ENCODE measurements around the gene SLC25A29. TPM values are rescaled to one million over a fixed set of nuclear protein-coding genes. Genes with fewer than 3 reads are reported as not detected.

SLC25A29 gene
- total and polyA plus RNA-seq, 2 of the 8 experiments (the other 6 are each of a cell fraction or from before 2014, with no cell fraction given): 135 to 177 TPM

DNA sequence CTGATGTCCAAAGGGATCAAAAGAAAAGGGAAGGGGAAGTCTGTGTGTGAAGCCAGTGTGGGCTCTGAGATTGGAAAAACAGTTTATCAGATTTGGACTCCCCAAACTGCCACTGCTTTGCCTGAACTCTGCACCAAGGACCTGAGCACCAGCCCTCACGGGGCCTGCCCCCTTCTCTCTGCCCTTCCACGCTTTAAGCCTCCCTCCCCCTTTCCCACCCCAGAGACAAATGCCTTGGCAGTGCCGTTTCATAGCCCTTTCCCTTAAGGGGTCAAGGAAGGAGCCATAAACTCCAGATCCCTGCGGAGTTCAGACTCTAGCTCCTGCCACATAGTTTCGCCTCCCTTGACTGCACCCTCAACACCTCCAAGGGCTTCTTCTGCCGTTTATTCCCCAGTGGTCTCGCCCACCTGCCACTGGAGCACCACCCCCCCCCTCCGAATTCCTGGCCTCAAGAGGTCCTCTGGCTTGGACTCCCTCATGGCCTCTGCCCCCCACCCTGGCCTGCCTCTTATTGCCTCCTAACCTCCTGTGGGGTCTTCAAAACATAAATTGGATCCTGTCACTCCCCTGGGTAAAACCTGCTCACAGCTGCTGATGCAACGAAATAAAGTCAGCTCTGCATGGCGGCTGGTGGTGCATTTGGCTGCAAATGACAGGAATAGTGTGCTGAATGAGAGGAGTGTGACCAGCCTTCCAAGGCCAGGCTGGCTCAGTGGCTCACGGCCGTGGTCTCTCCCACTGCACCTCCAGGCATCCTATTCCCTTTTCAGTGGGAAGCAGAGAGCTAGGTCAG, 18.8 kb downstream of the SLC25A29 start (continued):
- TF ChIP-seq JUND (IDR thresholded peaks at IDR 0.05; ENCODE audit: low read length): no peak
- no peak for TF ChIP-seq KDM5A (IDR thresholded peaks at IDR 0.05; ENCODE audit: low read length)

Measured in H1 (cell line).